ENCODE measurements around the gene ATP2A1. TPM values are rescaled to one million over a fixed set of nuclear protein-coding genes. Genes with fewer than 3 reads are reported as not detected.

ATP2A1 gene
- 1 to 10 TPM in 5 of 8 experiments, under 1 TPM in 3; 0.49 to 7.2 (median 1.8) TPM for total RNA-seq

DNA sequence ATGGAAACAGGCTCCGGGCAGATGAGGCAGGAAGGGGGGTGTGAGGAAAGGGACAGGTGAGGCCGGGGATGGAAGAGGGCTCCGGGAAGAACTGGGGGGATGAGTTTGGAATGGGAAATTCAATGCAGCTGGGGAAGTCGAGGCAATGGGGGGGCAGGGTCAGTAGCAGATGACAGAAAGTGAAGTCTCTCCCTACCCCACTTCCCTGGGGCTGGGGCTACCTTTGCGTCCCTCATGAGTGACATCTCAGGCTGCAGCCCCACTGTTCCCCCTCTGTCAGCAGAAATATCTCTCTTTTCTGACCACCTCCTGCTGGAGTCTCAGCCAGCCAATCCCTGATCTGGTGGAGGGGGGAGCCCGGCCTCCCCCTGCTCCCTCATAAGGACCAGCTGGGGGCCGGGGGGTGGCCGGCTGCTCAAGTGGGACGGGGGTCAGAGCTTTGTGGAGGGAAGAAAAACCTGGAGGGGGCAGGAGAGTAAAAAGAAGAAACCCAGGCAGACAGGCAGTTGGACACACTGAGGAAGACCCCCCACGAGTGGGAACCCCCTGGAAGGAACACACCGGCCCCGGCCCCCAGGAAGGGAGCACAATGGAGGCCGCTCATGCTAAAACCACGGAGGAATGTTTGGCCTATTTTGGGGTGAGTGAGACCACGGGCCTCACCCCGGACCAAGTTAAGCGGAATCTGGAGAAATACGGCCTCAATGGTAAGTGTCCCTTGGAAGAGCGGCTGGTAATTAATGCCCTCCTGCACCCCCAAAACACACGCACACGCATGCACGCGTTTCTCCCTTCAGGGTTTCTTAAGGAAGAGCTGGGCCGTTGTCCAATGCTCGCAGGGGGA, at the start of gene ATP2A1:
Gene ATP2A1, plus strand, starts transcription at position 406 of the 844 bp plus-strand sequence. Its CDS starts 184 bp downstream, at position 590.
- no peak within 1 kb of the TSS for H3K27ac ChIP-seq
- ATAC-seq (replicated peaks in 6 of 8) = no peak
- peaks cover 17 to 27% of the 10 kb centered on the region in 2 donors for H3K4me1 ChIP-seq (replicated peaks in 1 of 2)
- H3K4me3 ChIP-seq = peak within 1 kb of the TSS; percentile 61 to 98 (median 78)
- WGBS, 10 experiments = 20 to 90% (median 72%) methylated on average over 2 to 10 of the region's 25 CpGs; no CpG with 5 or more reads in 5 of the 10 experiments
- in situ Hi-C loops (cut with MboI; ENCODE audit: low pct_unique_long_range_greater_than_20kb in 2 of 9, low sequenced_read_pairs in 9 of 9, unreplicated experiment in 9 of 9) = no loop called here

DNA sequence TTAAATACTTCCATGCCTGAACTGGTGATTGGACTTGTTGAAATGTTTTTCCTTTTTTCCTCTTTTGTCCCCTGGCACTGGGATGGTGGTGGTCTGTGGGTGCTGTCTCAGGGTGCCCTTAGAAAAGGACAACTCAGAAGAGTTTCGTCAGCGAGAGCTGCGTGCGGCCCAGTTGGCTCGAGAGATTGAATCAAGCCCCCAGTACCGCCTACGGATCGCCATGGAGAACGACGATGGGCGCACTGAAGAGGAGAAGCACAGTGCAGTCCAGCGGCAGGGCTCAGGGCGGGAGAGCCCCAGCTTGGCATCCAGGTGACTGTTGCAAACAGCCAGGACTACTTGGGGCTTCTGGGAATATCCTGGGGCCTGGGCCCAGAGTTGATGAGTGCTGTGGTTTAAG, 48.5 kb upstream of the ATP2A1 start:
- no peak overlapping the region for H3K27ac ChIP-seq
- in situ Hi-C loops (cut with MboI; ENCODE audit: low pct_unique_long_range_greater_than_20kb in 2 of 9, low sequenced_read_pairs in 9 of 9, unreplicated experiment in 9 of 9) = no loop called here
- no peak for ATAC-seq (replicated peaks in 6 of 8)
- peaks cover 13 to 16% of the 10 kb centered on the region in 2 donors for H3K4me1 ChIP-seq (replicated peaks in 1 of 2)
- no peak overlapping the region for H3K4me3 ChIP-seq
- 91 to 100% (median 96%) methylated on average over 1 to 13 of the region's 13 CpGs; no CpG with 5 or more reads in 2 of the 10 experiments for WGBS, 10 experiments

GRCh38 chr16:28830531-28830930, 47.8 kb upstream of the ATP2A1 start:
- H3K4me1 ChIP-seq (replicated peaks in 1 of 2) = peaks cover 5 to 9% of the 10 kb centered on the region in 2 donors
- ATAC-seq (replicated peaks in 6 of 8) = no peak
- H3K27ac ChIP-seq = no peak overlapping the region
- WGBS, 10 experiments = 67 to 100% (median 94%) methylated on average over 1 to 3 of the region's 13 CpGs; no CpG with 5 or more reads in 5 of the 10 experiments
- H3K4me3 ChIP-seq = no peak overlapping the region
- in situ Hi-C loops (cut with MboI; ENCODE audit: low pct_unique_long_range_greater_than_20kb in 2 of 9, low sequenced_read_pairs in 9 of 9, unreplicated experiment in 9 of 9) = no loop called here

DNA sequence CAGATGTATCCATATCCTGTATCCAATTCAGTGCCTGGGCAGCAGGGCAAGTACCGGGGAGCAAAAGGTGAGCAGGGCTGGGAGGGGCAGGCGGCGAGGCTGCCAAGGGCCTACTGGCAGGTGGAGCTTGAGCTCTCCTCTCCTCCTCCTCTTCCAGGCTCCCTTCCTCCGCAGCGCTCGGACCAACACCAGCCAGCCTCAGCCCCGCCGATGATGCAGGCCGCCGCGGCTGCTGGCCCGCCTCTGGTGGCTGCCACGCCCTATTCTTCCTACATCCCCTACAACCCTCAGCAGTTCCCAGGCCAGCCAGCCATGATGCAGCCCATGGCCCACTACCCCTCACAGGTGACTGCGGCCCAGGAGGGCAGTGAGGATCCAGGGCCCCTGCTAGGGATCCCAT, 43.9 kb upstream of the ATP2A1 start:
- Histone ChIP-seq H3K4me1 (replicated peaks in 1 of 2) (no peaks in the 10 kb centered on the region), H3K27ac (no peak overlapping the region), H3K4me3 (no peak overlapping the region)
- in situ Hi-C loops (cut with MboI; ENCODE audit: low pct_unique_long_range_greater_than_20kb in 2 of 9, low sequenced_read_pairs in 9 of 9, unreplicated experiment in 9 of 9) = no loop called here
- peak in 5 of 8 experiments; percentile 5 to 26 (median 7) for ATAC-seq (replicated peaks in 6 of 8)
- WGBS, 10 experiments = 90 to 100% (median 100%) methylated on average over 1 to 8 of the region's 14 CpGs; no CpG with 5 or more reads in 5 of the 10 experiments

DNA sequence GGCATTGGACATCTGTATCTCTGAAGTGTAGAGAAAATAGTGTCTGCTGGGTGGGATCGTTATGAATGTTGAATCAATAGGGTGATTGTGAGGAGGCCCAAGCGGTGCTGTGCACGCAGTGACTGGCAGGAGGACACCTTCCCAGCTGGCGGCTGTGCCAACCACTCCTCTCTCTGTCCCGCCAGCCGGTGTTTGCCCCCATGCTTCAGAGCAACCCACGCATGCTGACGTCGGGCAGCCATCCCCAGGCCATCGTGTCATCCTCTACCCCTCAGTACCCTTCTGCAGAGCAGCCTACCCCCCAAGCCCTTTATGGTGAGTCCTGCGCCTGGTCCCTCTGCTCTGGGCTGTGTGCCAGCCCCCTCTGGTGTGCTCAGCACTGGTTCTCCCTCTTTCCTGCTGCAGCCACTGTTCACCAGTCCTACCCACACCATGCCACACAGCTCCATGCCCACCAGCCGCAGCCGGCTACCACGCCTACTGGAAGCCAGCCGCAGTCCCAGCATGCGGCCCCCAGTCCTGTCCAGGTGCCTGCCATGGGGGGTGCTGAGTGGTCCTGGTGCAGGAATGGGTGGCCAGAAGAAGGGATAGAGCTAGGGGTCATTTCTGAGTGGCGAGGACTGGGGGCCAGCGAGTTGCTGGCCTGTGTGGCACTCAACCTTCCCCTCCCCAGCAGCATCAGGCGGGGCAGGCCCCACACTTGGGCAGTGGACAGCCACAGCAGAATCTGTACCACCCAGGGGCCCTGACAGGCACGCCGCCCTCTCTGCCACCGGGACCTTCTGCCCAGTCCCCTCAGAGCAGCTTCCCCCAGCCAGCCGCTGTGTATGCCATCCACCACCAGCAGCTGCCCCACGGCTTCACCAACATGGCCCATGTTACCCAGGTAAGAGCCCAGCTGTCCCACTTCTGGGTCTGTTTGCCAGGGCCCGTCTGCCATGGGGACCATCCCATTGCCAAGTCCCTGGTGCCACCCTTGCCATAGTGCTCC, 43.1 kb upstream of the ATP2A1 start:
- peak in 4 of 8 experiments; percentile 14 to 31 (median 24) for ATAC-seq (replicated peaks in 6 of 8)
- H3K4me3 ChIP-seq = no peak overlapping the region
- H3K27ac ChIP-seq = no peak overlapping the region
- H3K4me1 ChIP-seq (replicated peaks in 1 of 2) = no peaks in the 10 kb centered on the region
- in situ Hi-C loops (cut with MboI; ENCODE audit: low pct_unique_long_range_greater_than_20kb in 2 of 9, low sequenced_read_pairs in 9 of 9, unreplicated experiment in 9 of 9) = no loop called here
- WGBS, 10 experiments = 70 to 100% (median 94%) methylated on average over 1 to 8 of the region's 25 CpGs; no CpG with 5 or more reads in 2 of the 10 experiments

- Histone ChIP-seq H3K4me3 (no peak overlapping the region), H3K4me1 (replicated peaks in 1 of 2) (no peaks in the 10 kb centered on the region), H3K27ac (no peak overlapping the region)
- in situ Hi-C loops (cut with MboI; ENCODE audit: low pct_unique_long_range_greater_than_20kb in 2 of 9, low sequenced_read_pairs in 9 of 9, unreplicated experiment in 9 of 9) = no loop called here
- ATAC-seq (replicated peaks in 6 of 8) = peak in 5 of 8 experiments; percentile 9 to 22 (median 15)
- 100% methylated on average over 1 to 3 of the region's 25 CpGs; no CpG with 5 or more reads in 8 of the 10 experiments for WGBS, 10 experiments
Observed at GRCh38 chr16:28835864-28836760, 42.2 kb upstream of the ATP2A1 start.

GRCh38 chr16:28836761-28837064, 41.6 kb upstream of the ATP2A1 start:
- no peak overlapping the region for H3K27ac ChIP-seq
- no peaks in the 10 kb centered on the region for H3K4me1 ChIP-seq (replicated peaks in 1 of 2)
- ATAC-seq (replicated peaks in 6 of 8) = peak in 4 of 8 experiments; percentile 12 to 14 (median 12)
- H3K4me3 ChIP-seq = no peak overlapping the region
- in situ Hi-C loops (cut with MboI; ENCODE audit: low pct_unique_long_range_greater_than_20kb in 2 of 9, low sequenced_read_pairs in 9 of 9, unreplicated experiment in 9 of 9) = no loop called here
- 80 to 100% (median 90%) methylated on average over 1 to 2 of the region's 8 CpGs; no CpG with 5 or more reads in 7 of the 10 experiments for WGBS, 10 experiments

GRCh38 chr16:28837672-28838557, 40.4 kb upstream of the ATP2A1 start:
- Histone ChIP-seq H3K27ac (no peak overlapping the region), H3K4me1 (replicated peaks in 1 of 2) (no peaks in the 10 kb centered on the region), H3K4me3 (no peak overlapping the region)
- no peak for ATAC-seq (replicated peaks in 6 of 8)
- in situ Hi-C loops (cut with MboI; ENCODE audit: low pct_unique_long_range_greater_than_20kb in 2 of 9, low sequenced_read_pairs in 9 of 9, unreplicated experiment in 9 of 9) = no loop called here
- 75 to 100% (median 92%) methylated on average over 1 to 5 of the region's 7 CpGs; no CpG with 5 or more reads in 3 of the 10 experiments for WGBS, 10 experiments

DNA sequence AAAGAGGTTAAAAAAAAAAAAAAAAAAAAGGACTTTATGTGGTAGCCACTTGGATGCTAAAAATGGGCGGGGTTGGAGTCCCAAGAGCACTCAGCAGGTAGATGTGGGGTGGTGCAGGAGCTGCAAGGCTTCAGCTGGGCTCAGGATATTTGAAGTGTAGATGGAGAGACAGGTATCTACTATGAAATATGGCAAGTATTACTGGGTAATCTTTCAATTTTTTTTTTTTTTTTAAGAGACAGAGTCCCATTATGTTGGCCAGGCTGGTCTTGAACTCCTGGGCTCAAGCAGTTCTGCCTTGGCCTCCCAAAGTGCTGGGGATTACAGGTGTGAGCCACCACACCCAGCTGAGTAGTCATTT, 39.8 kb upstream of the ATP2A1 start:
- in situ Hi-C loops (cut with MboI; ENCODE audit: low pct_unique_long_range_greater_than_20kb in 2 of 9, low sequenced_read_pairs in 9 of 9, unreplicated experiment in 9 of 9) = no loop called here
- no peak overlapping the region for H3K4me3 ChIP-seq
- ATAC-seq (replicated peaks in 6 of 8) = no peak

GRCh38 chr16:28839004-28839639, 39.2 kb upstream of the ATP2A1 start:
- in situ Hi-C loops (cut with MboI; ENCODE audit: low pct_unique_long_range_greater_than_20kb in 2 of 9, low sequenced_read_pairs in 9 of 9, unreplicated experiment in 9 of 9) = no loop called here
- Histone ChIP-seq H3K4me1 (replicated peaks in 1 of 2) (no peaks in the 10 kb centered on the region), H3K4me3 (no peak overlapping the region), H3K27ac (no peak overlapping the region)
- WGBS, 10 experiments = 90 to 100% (median 100%) methylated on average over 1 to 11 of the region's 14 CpGs; no CpG with 5 or more reads in 1 of the 10 experiments
- ATAC-seq (replicated peaks in 6 of 8) = no peak

More for the DNA sequence above, 39.8 kb upstream of the ATP2A1 start:
- WGBS, 10 experiments = 83 to 100% (median 100%) methylated on average over 1 of the region's 1 CpG; no CpG with 5 or more reads in 5 of the 10 experiments
- Histone ChIP-seq H3K27ac (no peak overlapping the region), H3K4me1 (replicated peaks in 1 of 2) (no peaks in the 10 kb centered on the region)

DNA sequence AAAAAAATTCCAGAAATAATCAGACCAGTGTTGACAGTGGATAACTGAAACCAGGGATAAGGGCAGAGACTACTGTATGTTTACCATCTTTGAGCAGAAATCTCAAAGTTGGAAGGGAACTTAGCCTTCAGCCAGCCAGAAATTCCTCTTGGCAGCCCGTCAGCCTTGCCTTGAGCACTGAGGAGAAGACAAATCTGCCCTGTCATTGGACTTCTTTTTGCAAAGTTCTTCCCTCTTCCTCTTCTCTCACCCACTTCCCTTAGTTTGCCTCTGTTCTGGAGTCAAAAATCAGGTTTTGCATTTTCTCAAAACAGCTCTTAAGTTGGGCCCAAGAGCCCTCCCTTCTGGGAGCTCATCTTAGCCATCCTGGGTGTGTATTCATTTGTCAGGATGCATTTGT, 38.4 kb upstream of the ATP2A1 start:
- no peak overlapping the region for H3K4me3 ChIP-seq
- in situ Hi-C loops (cut with MboI; ENCODE audit: low pct_unique_long_range_greater_than_20kb in 2 of 9, low sequenced_read_pairs in 9 of 9, unreplicated experiment in 9 of 9) = no loop called here
- WGBS, 10 experiments = 0 to 80% (median 54%) methylated on average over 1 of the region's 1 CpG; no CpG with 5 or more reads in 5 of the 10 experiments
- peaks cover 0 to under 1% of the 10 kb centered on the region in 2 donors for H3K4me1 ChIP-seq (replicated peaks in 1 of 2)
- no peak overlapping the region for H3K27ac ChIP-seq
- peak in 1 of 8 experiments; percentile 12 for ATAC-seq (replicated peaks in 6 of 8)

All from motor neuron (in vitro differentiated cells).